ENCODE data around the gene CD247.
A peak's percentile ranks its signal among the peaks of the same experiment; 100 is the strongest.

The CD247 gene

GRCh38 chr1:167463080-167463479 is 55.2 kb downstream of the CD247 start:
- no peak for DNase-seq (ENCODE audit: low read depth)

DNA sequence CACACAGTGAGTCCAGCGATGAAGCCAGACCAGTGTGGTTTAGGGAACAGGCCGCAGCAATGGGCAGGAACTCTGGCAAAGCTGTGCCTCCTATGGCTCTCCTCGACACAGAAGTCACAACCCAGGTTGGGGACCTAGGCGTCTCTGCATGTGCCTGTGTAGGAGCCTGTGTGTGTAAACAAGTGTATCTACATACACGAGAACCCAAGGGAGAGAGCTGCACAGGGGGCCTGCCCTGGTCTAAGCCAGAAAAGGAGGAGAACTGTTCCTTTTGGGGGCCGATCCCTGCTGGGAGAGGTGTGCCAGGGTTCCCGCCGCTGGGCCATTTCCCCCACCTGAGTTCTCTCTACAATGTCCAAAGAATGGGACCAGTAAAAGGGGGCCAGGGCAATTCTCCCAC is 56.0 kb downstream of the CD247 start:
- no peak for DNase-seq (ENCODE audit: low read depth)

- peak; percentile 83 for DNase-seq (ENCODE audit: low read depth)
Observed at GRCh38 chr1:167460836-167461235, 57.5 kb downstream of the CD247 start.

- DNase-seq (ENCODE audit: low read depth): no peak
Observed at GRCh38 chr1:167457936-167458584, 60.3 kb downstream of the CD247 start.

DNA sequence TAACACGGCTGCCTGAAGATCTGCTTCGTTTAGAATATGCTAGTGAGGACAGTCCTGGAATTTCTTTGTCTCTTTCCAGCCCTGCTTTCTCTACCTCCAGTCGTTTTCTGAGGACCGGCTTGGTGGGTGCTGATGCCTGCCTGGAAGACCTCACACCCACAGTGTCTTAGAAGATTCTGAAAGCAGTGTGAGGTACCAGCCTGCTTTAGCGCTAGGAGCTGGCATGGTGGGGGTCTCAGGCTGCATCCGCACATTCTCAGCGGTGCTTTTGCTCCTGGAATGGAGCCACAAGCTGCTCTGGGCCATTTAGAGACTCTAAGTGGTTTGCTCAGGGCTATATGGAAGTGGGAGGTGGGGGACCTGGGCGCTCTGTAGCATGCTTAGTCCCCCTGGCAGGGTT is 61.4 kb downstream of the CD247 start:
- no peak for DNase-seq (ENCODE audit: low read depth)

DNA sequence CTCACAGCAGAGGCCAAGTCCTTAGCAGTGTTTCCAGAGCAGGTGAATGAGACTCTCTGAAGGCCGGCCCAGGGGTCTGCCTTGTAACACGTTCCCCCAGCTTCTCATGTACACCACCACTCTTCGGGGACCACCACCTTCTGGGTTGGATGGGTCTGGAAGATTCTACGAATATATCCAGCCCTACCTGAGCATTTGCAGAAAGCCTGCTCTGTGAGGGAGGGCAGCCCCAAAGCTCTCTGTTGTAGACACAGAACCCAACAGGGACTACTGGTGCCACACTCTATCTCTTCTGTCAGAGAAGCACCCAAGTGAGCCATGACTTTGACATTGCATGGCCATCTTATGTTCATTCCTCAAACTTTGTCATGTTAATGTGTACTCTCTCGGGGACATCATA is 61.8 kb downstream of the CD247 start:
- no peak for DNase-seq (ENCODE audit: low read depth)

- no peak for DNase-seq (ENCODE audit: low read depth)
Observed at GRCh38 chr1:167455786-167456446, 62.4 kb downstream of the CD247 start.

GRCh38 chr1:167454894-167455785 is 63.2 kb downstream of the CD247 start:
- DNase-seq (ENCODE audit: low read depth): peak; percentile 72

DNA sequence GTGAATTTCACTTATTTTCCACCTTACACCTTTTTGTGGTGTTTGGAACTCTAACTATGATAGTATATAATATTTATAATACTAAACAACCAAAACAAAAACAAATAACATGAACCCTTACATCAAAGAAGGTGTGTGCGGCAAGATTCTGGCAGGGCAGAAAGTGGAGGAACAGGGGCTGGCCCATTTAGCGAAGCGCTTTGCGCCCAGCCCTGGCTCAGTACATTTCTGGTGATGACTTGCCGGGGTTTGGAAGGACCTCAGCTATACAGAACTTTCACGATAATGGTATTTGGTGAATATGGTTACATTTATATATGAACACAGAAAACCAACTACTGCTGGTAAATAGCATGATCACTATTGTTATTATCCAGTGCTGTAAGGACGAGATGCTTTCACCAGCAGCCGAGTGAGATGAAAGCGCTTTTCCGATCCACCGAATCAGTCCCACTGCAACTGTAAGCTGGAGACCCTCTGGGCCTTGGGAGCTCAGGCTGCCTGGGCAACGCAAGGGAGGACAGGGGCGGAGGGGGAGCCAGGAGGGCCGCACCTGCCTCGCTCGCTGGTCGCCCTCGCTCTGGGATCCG is 63.9 kb downstream of the CD247 start:
- no peak for DNase-seq (ENCODE audit: low read depth)

- no peak for DNase-seq (ENCODE audit: low read depth)
Observed at GRCh38 chr1:167453123-167453522, 65.2 kb downstream of the CD247 start.

DNA sequence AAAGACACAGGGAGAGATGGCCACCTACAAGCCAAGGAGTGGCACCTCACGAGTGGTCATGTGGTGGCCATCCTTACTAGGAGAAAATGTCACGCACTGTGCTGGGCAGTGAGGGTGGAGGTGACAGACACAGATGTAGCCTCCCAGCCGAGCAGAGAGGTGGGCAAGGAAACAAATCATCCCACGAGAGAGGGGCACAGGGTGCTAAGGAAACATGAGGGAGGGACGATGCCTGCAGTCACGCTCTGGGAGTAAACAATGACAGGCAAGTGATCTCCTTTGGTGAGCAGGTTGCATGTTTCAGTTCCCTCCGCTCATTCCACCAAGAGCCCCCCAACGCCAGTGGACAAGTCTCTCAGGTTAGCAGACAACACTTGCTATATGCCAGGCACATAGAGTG is 65.8 kb downstream of the CD247 start:
- DNase-seq (ENCODE audit: low read depth): no peak

DNA sequence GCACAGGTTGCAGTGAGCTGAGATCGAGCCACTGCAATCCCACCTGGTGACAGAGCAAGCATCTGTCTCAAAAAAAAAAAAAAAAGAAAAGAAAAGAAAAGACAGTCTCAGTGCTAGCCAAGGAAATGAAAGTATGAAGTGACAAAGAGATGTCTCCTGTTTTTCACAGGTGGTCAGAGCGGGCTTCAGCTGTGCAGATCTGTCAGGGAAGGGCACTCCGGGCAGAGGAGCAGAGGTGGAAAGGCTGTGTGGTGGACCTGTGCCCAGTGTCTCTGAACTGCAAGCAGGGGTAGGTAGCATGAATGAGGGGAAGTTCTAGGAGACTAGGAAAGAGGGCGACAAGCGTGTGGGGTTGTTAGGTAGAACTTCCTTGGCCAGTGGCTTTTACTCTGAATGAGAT is 67.5 kb downstream of the CD247 start:
- DNase-seq (ENCODE audit: low read depth): no peak

GRCh38 chr1:167447521-167448136 is 70.7 kb downstream of the CD247 start:
- peak; percentile 47 for DNase-seq (ENCODE audit: low read depth)

DNA sequence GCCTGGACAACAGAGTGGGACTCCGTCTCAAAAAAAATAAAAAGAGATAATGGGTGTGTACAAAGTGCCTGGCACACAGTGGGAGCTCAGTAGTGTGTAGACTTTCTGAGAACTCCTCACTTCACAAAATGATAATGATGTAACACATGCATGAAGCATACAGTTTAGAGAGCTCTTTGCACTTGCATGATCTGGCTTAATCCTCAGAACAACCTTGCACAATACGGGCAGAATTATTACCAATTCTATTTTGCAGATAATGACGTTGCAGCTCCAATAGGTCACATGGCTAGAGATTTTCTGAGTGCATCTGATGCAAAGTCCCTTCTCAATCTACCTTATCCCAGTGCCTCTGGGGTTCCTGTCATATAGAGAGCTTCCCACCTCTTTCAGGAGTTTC is 71.4 kb downstream of the CD247 start:
- no peak for DNase-seq (ENCODE audit: low read depth)

- no peak for DNase-seq (ENCODE audit: low read depth)
Observed at GRCh38 chr1:167443757-167444156, 74.6 kb downstream of the CD247 start.

- no peak for DNase-seq (ENCODE audit: low read depth)
Observed at GRCh38 chr1:167442854-167443565, 75.3 kb downstream of the CD247 start.

DNA sequence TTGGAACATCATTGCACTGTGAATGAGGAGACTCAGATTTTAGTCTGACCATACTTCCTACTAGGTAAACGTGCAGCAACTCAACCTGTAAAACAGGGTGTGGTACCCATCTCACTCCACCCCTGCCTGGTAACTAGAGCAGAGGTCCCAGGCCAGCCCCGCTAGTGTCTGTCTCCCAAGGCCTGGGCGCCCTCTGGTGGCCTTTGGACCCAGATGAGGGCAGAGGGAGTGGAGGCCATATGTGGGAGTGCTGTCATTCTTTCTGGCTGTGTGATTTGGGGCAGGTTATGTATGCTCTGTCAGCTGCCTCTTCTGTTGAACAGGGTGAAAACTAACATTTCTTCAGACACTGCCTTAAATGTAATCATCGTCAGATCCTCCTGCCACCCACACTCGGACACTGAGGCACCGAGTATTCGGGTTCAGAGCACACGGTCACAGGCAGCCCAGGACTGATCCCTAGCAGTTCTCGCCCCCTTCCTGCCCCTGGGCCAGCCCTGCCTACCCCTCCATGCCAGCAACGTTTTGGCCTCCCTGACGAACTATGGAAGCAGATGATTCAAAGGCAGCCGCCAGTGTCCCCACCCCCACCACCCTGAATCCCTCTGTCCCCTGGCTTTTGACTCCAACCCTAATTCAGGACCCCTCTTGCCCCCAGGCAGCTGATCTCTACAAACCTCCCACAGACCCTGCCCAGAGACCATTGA is 76.0 kb downstream of the CD247 start:
- peak; percentile 87 for DNase-seq (ENCODE audit: low read depth)

DNA sequence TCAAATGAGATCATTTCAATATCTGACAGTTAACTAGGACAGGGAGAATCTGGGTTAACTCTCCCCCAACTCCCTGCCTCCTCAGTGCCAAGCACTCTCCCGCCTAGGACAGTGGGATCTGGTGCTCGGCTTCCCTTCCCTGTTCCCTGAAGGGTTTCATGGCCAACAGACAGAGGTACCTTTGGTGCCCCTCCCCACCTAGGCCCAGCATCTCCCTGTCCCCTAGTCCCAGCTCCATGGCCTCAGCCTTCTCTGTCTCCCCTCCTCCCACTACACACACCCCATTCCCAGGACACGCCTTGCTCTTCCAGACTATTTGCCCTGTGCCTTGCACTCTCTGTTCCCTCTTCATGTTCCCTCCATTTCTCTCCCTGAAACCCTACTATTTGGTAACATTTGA is 77.1 kb downstream of the CD247 start:
- no peak for DNase-seq (ENCODE audit: low read depth)

DNA sequence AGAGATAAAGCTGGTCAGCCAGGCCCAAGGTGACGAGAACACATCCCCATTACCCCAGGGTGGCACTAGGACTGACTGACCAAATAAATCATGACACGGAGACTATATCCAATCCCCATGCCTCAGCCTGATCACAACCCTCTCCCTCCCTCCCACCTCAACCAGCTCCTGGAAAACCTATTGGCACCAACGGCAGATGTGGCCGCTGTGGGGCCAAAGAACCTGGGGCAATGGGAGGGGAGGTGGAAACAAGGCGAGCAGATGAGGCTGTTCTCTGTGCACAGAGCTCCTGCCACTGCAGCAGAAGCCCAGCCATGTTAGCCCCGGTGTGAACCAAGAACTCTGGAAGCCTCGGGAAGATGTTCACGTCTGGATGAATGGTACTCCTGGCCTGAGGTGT is 77.6 kb downstream of the CD247 start:
- no peak for DNase-seq (ENCODE audit: low read depth)

GRCh38 chr1:167440345-167440744 is 78.0 kb downstream of the CD247 start:
- DNase-seq (ENCODE audit: low read depth): no peak

Data from stimulated activated CD4-positive, alpha-beta T cell treated with anti-CD3 and anti-CD28 coated beads, Interleukin-2, amount 100 ng/mL, for 4 hours (primary cell).